ENCODE data around the gene FTO. TPM values are rescaled to one million over a fixed set of nuclear protein-coding genes. Genes with fewer than 3 reads are reported as not detected.

Gene FTO
- total RNA-seq, 1 donor from 2014 or later = 91.0 TPM

GRCh38 chr16:54112451-54113206 lies 408.7 kb downstream of the FTO start:
- no peak for DNase-seq (ENCODE audit: low spot score)

GRCh38 chr16:54115558-54115957 lies 411.6 kb downstream of the FTO start:
- no peak for DNase-seq (ENCODE audit: low spot score)

GRCh38 chr16:54116124-54116655 lies 412.2 kb downstream of the FTO start:
- DNase-seq (ENCODE audit: low spot score) = no peak

- DNase-seq (ENCODE audit: low spot score) = no peak
These were observed 414.9 kb downstream of the FTO start for GRCh38 chr16:54118846-54119245.

GRCh38 chr16:54120846-54121480 lies 417.0 kb downstream of the FTO start:
- no peak for DNase-seq (ENCODE audit: low spot score)

GRCh38 chr16:54121539-54122295 lies 417.8 kb downstream of the FTO start:
- no peak for DNase-seq (ENCODE audit: low spot score)

- no peak for DNase-seq (ENCODE audit: low spot score)
These were observed 419.8 kb downstream of the FTO start for GRCh38 chr16:54123766-54124165.

- DNase-seq (ENCODE audit: low spot score) = no peak
These were observed 422.0 kb downstream of the FTO start for GRCh38 chr16:54125751-54126655.

GRCh38 chr16:54126907-54127306 lies 423.0 kb downstream of the FTO start:
- DNase-seq (ENCODE audit: low spot score) = no peak

GRCh38 chr16:54128629-54129234 lies 424.8 kb downstream of the FTO start:
- no peak for DNase-seq (ENCODE audit: low spot score)

- DNase-seq (ENCODE audit: low spot score) = no peak
These were observed 425.9 kb downstream of the FTO start for GRCh38 chr16:54129810-54130209.

GRCh38 chr16:54135361-54136275 lies 431.7 kb downstream of the FTO start:
- DNase-seq (ENCODE audit: low spot score) = no peak

- no peak for DNase-seq (ENCODE audit: low spot score)
These were observed 432.3 kb downstream of the FTO start for GRCh38 chr16:54136276-54136625.

GRCh38 chr16:54140057-54140787 lies 436.3 kb downstream of the FTO start:
- no peak for DNase-seq (ENCODE audit: low spot score)

GRCh38 chr16:54140788-54141136 lies 436.8 kb downstream of the FTO start:
- no peak for DNase-seq (ENCODE audit: low spot score)

- no peak for DNase-seq (ENCODE audit: low spot score)
These were observed 438.8 kb downstream of the FTO start for GRCh38 chr16:54142787-54143186.

- no peak for DNase-seq (ENCODE audit: low spot score)
These were observed 439.5 kb downstream of the FTO start for GRCh38 chr16:54143410-54143809.

GRCh38 chr16:54143934-54144571 lies 440.1 kb downstream of the FTO start:
- no peak for DNase-seq (ENCODE audit: low spot score)
